Esophagus (tissue), 2 donors: ENCODE results near the gene ASCC1. TPM values are rescaled to one million over a fixed set of nuclear protein-coding genes. Genes with fewer than 3 reads are reported as not detected.

ENCODE experiments used
- H3K27ac ChIP-seq, 2 donors: one replicate each; pipeline ENCODE4 v1.5.1; 2013; ENCODE audit warnings: low read depth in 2 of 2, mild to moderate bottlenecking in 2 of 2, inconsistent platforms in 1 of 2, low read length in 1 of 2, moderate library complexity in 1 of 2
- H3K27me3 ChIP-seq, 2 donors: one replicate each; pipeline ENCODE4 v1.6.1; 2013; ENCODE audit warnings: low read length in 2 of 2, control low read depth in 1 of 2, mild to moderate bottlenecking in 1 of 2; ENCODE audit not compliant: insufficient read depth in 2 of 2, control insufficient read depth in 1 of 2
- H3K36me3 ChIP-seq, 2 donors: one replicate each; pipeline ENCODE4 v1.6.1; 2013; ENCODE audit warnings: low read length in 1 of 2; ENCODE audit not compliant: control insufficient read depth in 2 of 2, insufficient read depth in 2 of 2
- H3K4me1 ChIP-seq, 2 donors: one replicate each; pipeline ENCODE4 v1.6.1; 2013; ENCODE audit warnings: low read length in 1 of 2; ENCODE audit not compliant: control insufficient read depth in 2 of 2, insufficient read depth in 2 of 2
- H3K4me3 ChIP-seq, 2 donors: one replicate each; pipeline ENCODE4 v1.5.1; 2013; ENCODE audit warnings: low read length in 2 of 2, mild to moderate bottlenecking in 2 of 2, low read depth in 1 of 2, moderate library complexity in 1 of 2
- H3K9me3 ChIP-seq, 2 donors: one replicate each; pipeline ENCODE4 v1.6.1; 2013; ENCODE audit warnings: mild to moderate bottlenecking in 2 of 2, low read depth in 1 of 2, low read length in 1 of 2, moderate library complexity in 1 of 2; ENCODE audit not compliant: control insufficient read depth in 2 of 2, insufficient read depth in 1 of 2
- WGBS, 2 donors: extraction: QIAGEN DNeasy Blood & Tissue Kit; methylation state at CpG; one replicate each; pipeline ENCODE4 v1.1.7; 2013; 5-methylcytosine and 5-hydroxymethylcytosine counted together
- polyA plus RNA-seq, 2 donors: library from polyadenylated mRNA; stranded (reverse); fragments of 200-250 nt; gene quantifications; one replicate each; pipeline ENCODE4 v1.2.3, GENCODE V29; 2013
- donor health status: healthy with polysubstance abuse.
- donor health status: Bipolar disorder and iron deficiency.

Gene ASCC1
- polyA plus RNA-seq, 2 donors: 4.7 to 12.8 TPM

GRCh38 chr10:72049969-72050781 is 165.9 kb downstream of the ASCC1 start:
- 91 to 92% methylated on average over 5 of the region's 5 CpGs for WGBS, 2 donors
- H3K36me3 ChIP-seq: no peaks in the 10 kb centered on the region
- no peaks in the 10 kb centered on the region for H3K9me3 ChIP-seq
- no peaks in the 10 kb centered on the region for H3K27me3 ChIP-seq
- no peak overlapping the region for H3K27ac ChIP-seq
- H3K4me1 ChIP-seq: no peaks in the 10 kb centered on the region
- no peak overlapping the region for H3K4me3 ChIP-seq

- 82 to 84% methylated on average over 1 of the region's 1 CpG for WGBS, 2 donors
- no peaks in the 10 kb centered on the region for H3K9me3 ChIP-seq
- H3K4me1 ChIP-seq: peaks cover 0 to 3% of the 10 kb centered on the region in 2 donors
- H3K27me3 ChIP-seq: no peaks in the 10 kb centered on the region
- H3K4me3 ChIP-seq: no peak overlapping the region
- H3K36me3 ChIP-seq: no peaks in the 10 kb centered on the region
- H3K27ac ChIP-seq: no peak overlapping the region
Observed at GRCh38 chr10:72049472-72049871, 166.6 kb downstream of the ASCC1 start.

DNA sequence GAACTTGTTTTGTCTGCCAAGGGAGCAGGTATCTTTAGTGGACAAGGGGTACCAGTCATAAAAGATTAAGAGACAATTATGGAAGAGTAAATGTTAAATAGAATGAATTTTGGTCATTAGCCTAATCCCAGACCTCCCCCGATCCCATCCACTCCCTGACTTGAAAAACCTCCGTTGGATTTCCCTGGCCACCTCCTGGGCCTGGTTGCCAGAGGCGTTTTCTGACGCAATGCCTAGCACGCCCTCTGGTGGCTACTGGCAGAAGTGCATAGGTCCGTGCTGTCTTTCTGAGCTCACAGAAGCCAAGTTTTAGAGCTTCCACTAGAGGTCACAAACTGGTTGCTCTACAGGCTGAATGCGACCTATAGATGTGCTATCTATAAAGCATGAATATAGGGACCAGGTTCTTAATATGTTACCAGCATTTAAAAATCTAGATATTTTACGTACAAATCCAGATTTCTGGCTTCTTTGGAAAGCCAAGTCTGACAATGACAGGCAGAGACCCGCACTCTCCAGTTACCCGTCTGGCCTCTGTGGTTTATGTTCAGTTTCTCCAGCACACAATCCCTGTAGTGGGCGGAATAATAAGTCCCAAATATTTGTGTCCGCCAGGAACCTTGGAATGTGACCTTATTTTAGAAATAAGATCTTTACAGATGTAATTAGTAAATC is 167.5 kb downstream of the ASCC1 start:
- Histone ChIP-seq H3K27ac (no peak overlapping the region), H3K9me3 (no peaks in the 10 kb centered on the region), H3K27me3 (no peaks in the 10 kb centered on the region), H3K4me1 (peaks cover 0 to 6% of the 10 kb centered on the region in 2 donors), H3K36me3 (no peaks in the 10 kb centered on the region), H3K4me3 (no peak overlapping the region)
- 27 to 31% methylated on average over 12 of the region's 12 CpGs for WGBS, 2 donors

Other genes starting within 250 kb of the ASCC1 start
- gene SPOCK2, start 127.7 kb downstream of the ASCC1 start, polyA plus RNA-seq: 1 to 10 TPM; 1.5 to 1.9 TPM
- 100 to 1,000 TPM in 1 of 2 donors, 10 to 100 TPM in 1; 80.2 to 112 TPM for gene ANAPC16, start 264 bp downstream of the ASCC1 start, polyA plus RNA-seq
- 100 to 1,000 TPM; 230 to 332 TPM for gene DDIT4, start 57.6 kb upstream of the ASCC1 start, polyA plus RNA-seq
- 10 to 100 TPM; 18.4 to 20.7 TPM for gene DNAJB12, start 138.6 kb upstream of the ASCC1 start, polyA plus RNA-seq